GM12878 (cell line): ENCODE results near the gene RAPGEF6.
A peak's percentile ranks its signal among the peaks of the same experiment; 100 is the strongest.

Experiments used
- CTCF ChIP-seq, 3 experiments: IDR thresholded peaks in 2 of 3; conservative IDR thresholded peaks in 1 of 3; 2 replicates each; pipeline ENCODE4 v1.5.1; 2011; ENCODE audit warnings: low read depth in 3 of 3, low read length in 3 of 3, mild to moderate bottlenecking in 3 of 3, control low read depth in 2 of 3, moderate library complexity in 2 of 3, inconsistent platforms in 1 of 3, mixed read lengths in 1 of 3; ENCODE audit not compliant: control insufficient read depth in 2 of 3, insufficient read depth in 1 of 3; ENCODE audit errors: extremely low read depth in 1 of 3
- FOXK2 ChIP-seq: fragments of 450-650 bp; IDR thresholded peaks from 2 replicates; pipeline ENCODE4 v1.6.1; 2017; ENCODE audit warnings: mild to moderate bottlenecking, moderate library complexity
- FOXM1 ChIP-seq: IDR thresholded peaks from 2 replicates; pipeline ENCODE4 v1.6.1; 2012; ENCODE audit warnings: low read depth, mild to moderate bottlenecking, inconsistent platforms, low read length, moderate library complexity
- HDAC2 ChIP-seq: fragments of 200-600 bp; sonication (generic); IDR thresholded peaks from 2 replicates; pipeline ENCODE4 v1.6.1; 2017
- POLR2A ChIP-seq: IDR thresholded peaks from 2 replicates; pipeline ENCODE4 v1.6.1; 2011; ENCODE audit warnings: low read depth, mild to moderate bottlenecking, low read length
- POLR2AphosphoS5 ChIP-seq: IDR thresholded peaks from 2 replicates; pipeline ENCODE4 v1.6.1; 2011; ENCODE audit warnings: mild to moderate bottlenecking, low read length, inconsistent platforms
- RB1 ChIP-seq: fragments of 450-650 bp; formaldehyde crosslinking; IDR thresholded peaks from 2 replicates; pipeline ENCODE4 v1.6.1; 2017; ENCODE audit warnings: mild to moderate bottlenecking, borderline replicate concordance
- REST ChIP-seq: IDR thresholded peaks from 2 replicates; pipeline ENCODE4 v1.6.1; 2012; ENCODE audit warnings: mild to moderate bottlenecking, low read depth, low read length
- TCF3 ChIP-seq: IDR thresholded peaks from 2 replicates; pipeline ENCODE4 v1.6.1; 2012; ENCODE audit warnings: low read depth, mild to moderate bottlenecking, low read length, borderline replicate concordance; ENCODE audit not compliant: insufficient read depth
- YY1 ChIP-seq: IDR thresholded peaks from 2 replicates; pipeline ENCODE4 v1.6.1; 2011; ENCODE audit warnings: low read depth, mild to moderate bottlenecking, low read length
- TF ChIP-seq, protein P1 (sequence below): fragments of 450-650 bp; IDR thresholded peaks from 2 replicates; pipeline ENCODE4 v1.6.1; 2017; ENCODE audit warnings: mild to moderate bottlenecking, low read depth, inconsistent platforms; ENCODE audit not compliant: poor library complexity, severe bottlenecking
- TF ChIP-seq, protein P2 (sequence below): fragments of 450-650 bp; IDR thresholded peaks from 2 replicates; pipeline ENCODE4 v1.6.1; 2017; ENCODE audit warnings: mild to moderate bottlenecking, moderate library complexity
- TF ChIP-seq, protein P3 (sequence below): IDR thresholded peaks from 2 replicates; pipeline ENCODE4 v1.6.1; 2012; ENCODE audit warnings: low read depth, low read length, improper control_type of control experiment

DNA sequence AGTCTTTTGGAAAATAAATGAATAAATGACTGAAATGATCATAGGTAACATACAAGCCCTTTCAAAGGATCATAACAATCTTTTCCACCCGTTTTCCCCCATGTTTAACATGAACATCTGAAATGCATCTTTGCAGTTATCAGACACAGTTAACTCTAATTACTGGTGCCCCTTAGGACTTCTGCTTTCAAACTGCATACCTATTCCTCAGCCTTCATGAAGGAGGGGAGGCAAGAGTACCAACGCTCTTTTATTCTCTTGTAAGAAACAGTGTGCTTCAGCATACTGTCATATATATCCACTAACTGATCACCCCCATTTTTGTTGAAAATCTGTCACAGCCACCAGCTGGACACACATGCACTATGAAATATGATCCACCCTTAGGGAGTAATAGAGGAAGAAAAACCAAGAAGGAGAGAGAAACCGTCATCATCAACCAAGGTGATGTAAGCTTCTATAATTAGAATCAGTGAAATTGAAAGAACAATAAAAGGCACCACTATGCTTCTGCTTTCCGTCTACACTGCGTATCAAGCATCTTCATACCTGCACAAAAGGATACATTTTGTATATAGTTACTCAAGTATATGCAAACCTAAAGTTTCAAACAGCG, 98.7 kb downstream of the RAPGEF6 start:
- no peak for TF ChIP-seq FOXM1
- TF ChIP-seq RB1: no peak
- TF ChIP-seq, protein P1, sequence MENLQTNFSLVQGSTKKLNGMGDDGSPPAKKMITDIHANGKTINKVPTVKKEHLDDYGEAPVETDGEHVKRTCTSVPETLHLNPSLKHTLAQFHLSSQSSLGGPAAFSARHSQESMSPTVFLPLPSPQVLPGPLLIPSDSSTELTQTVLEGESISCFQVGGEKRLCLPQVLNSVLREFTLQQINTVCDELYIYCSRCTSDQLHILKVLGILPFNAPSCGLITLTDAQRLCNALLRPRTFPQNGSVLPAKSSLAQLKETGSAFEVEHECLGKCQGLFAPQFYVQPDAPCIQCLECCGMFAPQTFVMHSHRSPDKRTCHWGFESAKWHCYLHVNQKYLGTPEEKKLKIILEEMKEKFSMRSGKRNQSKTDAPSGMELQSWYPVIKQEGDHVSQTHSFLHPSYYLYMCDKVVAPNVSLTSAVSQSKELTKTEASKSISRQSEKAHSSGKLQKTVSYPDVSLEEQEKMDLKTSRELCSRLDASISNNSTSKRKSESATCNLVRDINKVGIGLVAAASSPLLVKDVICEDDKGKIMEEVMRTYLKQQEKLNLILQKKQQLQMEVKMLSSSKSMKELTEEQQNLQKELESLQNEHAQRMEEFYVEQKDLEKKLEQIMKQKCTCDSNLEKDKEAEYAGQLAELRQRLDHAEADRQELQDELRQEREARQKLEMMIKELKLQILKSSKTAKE: peak; percentile 44
- TF ChIP-seq YY1: no peak
- no peak for TF ChIP-seq POLR2AphosphoS5
- no peak for TF ChIP-seq TCF3
- TF ChIP-seq, protein P2, sequence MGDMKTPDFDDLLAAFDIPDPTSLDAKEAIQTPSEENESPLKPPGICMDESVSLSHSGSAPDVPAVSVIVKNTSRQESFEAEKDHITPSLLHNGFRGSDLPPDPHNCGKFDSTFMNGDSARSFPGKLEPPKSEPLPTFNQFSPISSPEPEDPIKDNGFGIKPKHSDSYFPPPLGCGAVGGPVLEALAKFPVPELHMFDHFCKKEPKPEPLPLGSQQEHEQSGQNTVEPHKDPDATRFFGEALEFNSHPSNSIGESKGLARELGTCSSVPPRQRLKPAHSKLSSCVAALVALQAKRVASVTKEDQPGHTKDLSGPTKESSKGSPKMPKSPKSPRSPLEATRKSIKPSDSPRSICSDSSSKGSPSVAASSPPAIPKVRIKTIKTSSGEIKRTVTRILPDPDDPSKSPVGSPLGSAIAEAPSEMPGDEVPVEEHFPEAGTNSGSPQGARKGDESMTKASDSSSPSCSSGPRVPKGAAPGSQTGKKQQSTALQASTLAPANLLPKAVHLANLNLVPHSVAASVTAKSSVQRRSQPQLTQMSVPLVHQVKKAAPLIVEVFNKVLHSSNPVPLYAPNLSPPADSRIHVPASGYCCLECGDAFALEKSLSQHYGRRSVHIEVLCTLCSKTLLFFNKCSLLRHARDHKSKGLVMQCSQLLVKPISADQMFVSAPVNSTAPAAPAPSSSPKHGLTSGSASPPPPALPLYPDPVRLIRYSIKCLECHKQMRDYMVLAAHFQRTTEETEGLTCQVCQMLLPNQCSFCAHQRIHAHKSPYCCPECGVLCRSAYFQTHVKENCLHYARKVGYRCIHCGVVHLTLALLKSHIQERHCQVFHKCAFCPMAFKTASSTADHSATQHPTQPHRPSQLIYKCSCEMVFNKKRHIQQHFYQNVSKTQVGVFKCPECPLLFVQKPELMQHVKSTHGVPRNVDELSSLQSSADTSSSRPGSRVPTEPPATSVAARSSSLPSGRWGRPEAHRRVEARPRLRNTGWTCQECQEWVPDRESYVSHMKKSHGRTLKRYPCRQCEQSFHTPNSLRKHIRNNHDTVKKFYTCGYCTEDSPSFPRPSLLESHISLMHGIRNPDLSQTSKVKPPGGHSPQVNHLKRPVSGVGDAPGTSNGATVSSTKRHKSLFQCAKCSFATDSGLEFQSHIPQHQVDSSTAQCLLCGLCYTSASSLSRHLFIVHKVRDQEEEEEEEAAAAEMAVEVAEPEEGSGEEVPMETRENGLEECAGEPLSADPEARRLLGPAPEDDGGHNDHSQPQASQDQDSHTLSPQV: no peak
- no peak for TF ChIP-seq POLR2A
- TF ChIP-seq, protein P3, sequence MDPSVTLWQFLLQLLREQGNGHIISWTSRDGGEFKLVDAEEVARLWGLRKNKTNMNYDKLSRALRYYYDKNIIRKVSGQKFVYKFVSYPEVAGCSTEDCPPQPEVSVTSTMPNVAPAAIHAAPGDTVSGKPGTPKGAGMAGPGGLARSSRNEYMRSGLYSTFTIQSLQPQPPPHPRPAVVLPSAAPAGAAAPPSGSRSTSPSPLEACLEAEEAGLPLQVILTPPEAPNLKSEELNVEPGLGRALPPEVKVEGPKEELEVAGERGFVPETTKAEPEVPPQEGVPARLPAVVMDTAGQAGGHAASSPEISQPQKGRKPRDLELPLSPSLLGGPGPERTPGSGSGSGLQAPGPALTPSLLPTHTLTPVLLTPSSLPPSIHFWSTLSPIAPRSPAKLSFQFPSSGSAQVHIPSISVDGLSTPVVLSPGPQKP: no peak
- no peak for TF ChIP-seq REST
- no peak for TF ChIP-seq HDAC2
- no peak for TF ChIP-seq FOXK2
- TF ChIP-seq CTCF (IDR thresholded peaks at IDR 0.05 in 2 of 3, conservative IDR thresholded peaks at IDR 0.05 in 1 of 3; ENCODE audit: control insufficient read depth in 2 of 3, extremely low read depth in 1 of 3, insufficient read depth in 1 of 3, low read depth in 3 of 3, low read length in 3 of 3): no peak
